Transverse colon (tissue), 4 donors: ENCODE data around the gene RGCC. TPM values are rescaled to one million over a fixed set of nuclear protein-coding genes. Genes with fewer than 3 reads are reported as not detected.

Source experiments
- DNase-seq: peaks from one replicate; pipeline ENCODE4 v3.0.0-alpha.2; 2019
- H3K27ac ChIP-seq, 4 donors: fragments of 200-600 bp; sonication (generic); 2 replicates each; pipeline ENCODE4 v1.5.1; 2016 to 2018; ENCODE audit warnings: inconsistent platforms in 4 of 4
- H3K27me3 ChIP-seq: fragments of 200-600 bp; sonication (generic); 2 replicates; pipeline ENCODE4 v1.5.1; 2017; ENCODE audit warnings: inconsistent platforms
- H3K36me3 ChIP-seq, 4 donors: fragments of 200-600 bp; sonication (generic); 2 replicates each; pipeline ENCODE4 v1.5.1; 2017 to 2019; ENCODE audit warnings: inconsistent platforms in 4 of 4
- H3K4me1 ChIP-seq, 4 donors: fragments of 200-600 bp; sonication (generic); 2 replicates each; pipeline ENCODE4 v1.5.1; 2017 to 2020; ENCODE audit warnings: inconsistent platforms in 4 of 4
- H3K4me3 ChIP-seq, 4 donors: fragments of 200-600 bp; sonication (generic); 1 replicate in 1 of 4; 2 replicates in 3 of 4; pipeline versions ENCODE4 v1.5.1 to v1.6.1; 2017 to 2019; ENCODE audit warnings: inconsistent platforms in 4 of 4
- H3K9me3 ChIP-seq, 2 donors: fragments of 200-600 bp; sonication (generic); 2 replicates each; pipeline ENCODE4 v1.5.1; 2017 to 2019; ENCODE audit warnings: inconsistent platforms in 2 of 2
- CTCF ChIP-seq, 5 experiments: fragments of 200-600 bp in 3 of 5; fragments of 450-650 bp in 2 of 5; sonication (generic) in 3 of 5; IDR thresholded peaks; 1 replicate in 2 of 5; 2 replicates in 3 of 5; pipeline ENCODE4 v1.5.1; 2016 to 2017; ENCODE audit warnings: antibody characterized with exemption in 5 of 5, inconsistent platforms in 3 of 5, mild to moderate bottlenecking in 2 of 5, moderate library complexity in 1 of 5
- EP300 ChIP-seq: sonication (generic); formaldehyde crosslinking; IDR thresholded peaks from one replicate; pipeline ENCODE4 v1.6.1; 2017; ENCODE audit warnings: antibody characterized with exemption, low read depth
- POLR2A ChIP-seq: fragments of 450-650 bp; IDR thresholded peaks from one replicate; pipeline ENCODE4 v1.6.1; 2016; ENCODE audit warnings: antibody characterized with exemption, mild to moderate bottlenecking, moderate library complexity
- POLR2AphosphoS5 ChIP-seq, 3 donors: sonication (generic); formaldehyde crosslinking; IDR thresholded peaks; one replicate each; pipeline ENCODE4 v1.6.1; 2016; ENCODE audit warnings: antibody characterized with exemption in 3 of 3
- WGBS, 2 donors: methylation state at CpG; one replicate each; pipeline ENCODE4 v1.1.5; 2018; ENCODE audit warnings: low coverage in 1 of 2; 5-methylcytosine and 5-hydroxymethylcytosine counted together
- in situ Hi-C, 4 donors: fragments of 200-750 bp; cut with MboI; loops; one replicate each; pipeline versions ENCODE4 v1.15.0 to v1.15.1; 2017; ENCODE audit warnings: low sequenced_read_pairs in 3 of 4, low pct_ligation_motif_present in 1 of 4, low pct_unique_long_range_greater_than_20kb in 1 of 4
- intact Hi-C: fragments of 100-400 bp; cut with DNase I; formaldehyde crosslinking; loops from one replicate; pipeline ENCODE4 v1.15.1; 2023; ENCODE audit warnings: low total_unique reads
- total RNA-seq, 4 donors: library from RNA; depleted of rRNA; stranded (reverse); fragments of >200 nt; gene quantifications; one replicate each; pipeline ENCODE4 v1.1.0, GENCODE V29; 2016

The RGCC gene
- total RNA-seq, 4 donors from 2014 or later, result 5.6 to 54.1 (median 35.6) TPM

GRCh38 chr13:41471785-41472184 is 14.4 kb downstream of the RGCC start:
- peaks cover 0 to 8% (median 0%) of the 10 kb centered on the region in 4 donors for H3K4me1 ChIP-seq
- no peak overlapping the region for H3K27ac ChIP-seq
- H3K9me3 ChIP-seq, result peaks cover 0 to 5% of the 10 kb centered on the region in 2 donors
- no peaks in the 10 kb centered on the region for H3K36me3 ChIP-seq
- 90 to 92% methylated on average over 5 of the region's 5 CpGs for WGBS, 2 donors
- H3K4me3 ChIP-seq, result no peak overlapping the region
- intact Hi-C loops, result loop anchor here (2.0 kb wide), 1 partner anchor 27 kb away; no protein-coding TSS in a partner anchor
- TF ChIP-seq CTCF (IDR thresholded peaks at IDR 0.05) (no peak), POLR2AphosphoS5 (IDR thresholded peaks at IDR 0.05) (no peak), POLR2A (no peak), EP300 (no peak)
- no peak for DNase-seq
- in situ Hi-C loops, result no loop called here
- H3K27me3 ChIP-seq, result no peaks in the 10 kb centered on the region

- intact Hi-C loops (no loop called here), in situ Hi-C loops (no loop called here)
- Histone ChIP-seq H3K36me3 (no peaks in the 10 kb centered on the region), H3K27me3 (no peaks in the 10 kb centered on the region), H3K4me3 (no peak overlapping the region), H3K27ac (no peak overlapping the region), H3K4me1 (no peaks in the 10 kb centered on the region), H3K9me3 (no peaks in the 10 kb centered on the region)
- TF ChIP-seq POLR2A, result no peak
- no peak for TF ChIP-seq CTCF (IDR thresholded peaks at IDR 0.05)
- no peak for TF ChIP-seq EP300
- no peak for TF ChIP-seq POLR2AphosphoS5 (IDR thresholded peaks at IDR 0.05)
- no peak for DNase-seq
- 79% methylated on average over 2 of the region's 2 CpGs; no CpG with 5 or more reads in 1 of the 2 donors for WGBS, 2 donors
These were observed 29.9 kb downstream of the RGCC start for GRCh38 chr13:41487222-41487621.

GRCh38 chr13:41488124-41488523 is 30.8 kb downstream of the RGCC start:
- Histone ChIP-seq H3K27ac (no peak overlapping the region), H3K27me3 (no peaks in the 10 kb centered on the region), H3K9me3 (no peaks in the 10 kb centered on the region), H3K4me3 (no peak overlapping the region), H3K36me3 (no peaks in the 10 kb centered on the region), H3K4me1 (peaks cover 0 to 2% (median 0%) of the 10 kb centered on the region in 4 donors)
- intact Hi-C loops, result no loop called here
- in situ Hi-C loops, result no loop called here
- no peak for DNase-seq
- WGBS, 2 donors, result 84% methylated on average over 2 of the region's 2 CpGs; no CpG with 5 or more reads in 1 of the 2 donors
- TF ChIP-seq EP300, result no peak

- Histone ChIP-seq H3K4me3 (no peak overlapping the region), H3K9me3 (no peaks in the 10 kb centered on the region), H3K27me3 (no peaks in the 10 kb centered on the region), H3K27ac (no peak overlapping the region), H3K36me3 (no peaks in the 10 kb centered on the region), H3K4me1 (peaks cover 0 to 6% (median 0%) of the 10 kb centered on the region in 4 donors)
- WGBS, 2 donors, result 87 to 88% methylated on average over 3 of the region's 3 CpGs
- DNase-seq, result no peak
- intact Hi-C loops (no loop called here), in situ Hi-C loops (no loop called here)
- TF ChIP-seq EP300, result no peak
- no peak for TF ChIP-seq POLR2AphosphoS5 (IDR thresholded peaks at IDR 0.05)
- TF ChIP-seq POLR2A, result no peak
- no peak for TF ChIP-seq CTCF (IDR thresholded peaks at IDR 0.05)
These were observed 33.1 kb downstream of the RGCC start for GRCh38 chr13:41490371-41491015.

GRCh38 chr13:41491436-41491835 is 34.1 kb downstream of the RGCC start:
- no peaks in the 10 kb centered on the region for H3K36me3 ChIP-seq
- H3K27me3 ChIP-seq, result no peaks in the 10 kb centered on the region
- no peak for DNase-seq
- H3K9me3 ChIP-seq, result no peaks in the 10 kb centered on the region
- H3K4me1 ChIP-seq, result peaks cover 0 to 6% (median 0%) of the 10 kb centered on the region in 4 donors
- in situ Hi-C loops (no loop called here), intact Hi-C loops (no loop called here)
- no peak overlapping the region for H3K27ac ChIP-seq
- H3K4me3 ChIP-seq, result no peak overlapping the region
- TF ChIP-seq CTCF (IDR thresholded peaks at IDR 0.05) (no peak), POLR2AphosphoS5 (IDR thresholded peaks at IDR 0.05) (no peak), POLR2A (no peak), EP300 (no peak)
